ENCODE measurements around the gene RAD51AP2.
"Not testable (repeated sequence)": the region's sequence is repeated elsewhere in the genome, so short reads cannot be mapped to it uniquely, and the experiment has no call there.

RAD51AP2 gene

DNA sequence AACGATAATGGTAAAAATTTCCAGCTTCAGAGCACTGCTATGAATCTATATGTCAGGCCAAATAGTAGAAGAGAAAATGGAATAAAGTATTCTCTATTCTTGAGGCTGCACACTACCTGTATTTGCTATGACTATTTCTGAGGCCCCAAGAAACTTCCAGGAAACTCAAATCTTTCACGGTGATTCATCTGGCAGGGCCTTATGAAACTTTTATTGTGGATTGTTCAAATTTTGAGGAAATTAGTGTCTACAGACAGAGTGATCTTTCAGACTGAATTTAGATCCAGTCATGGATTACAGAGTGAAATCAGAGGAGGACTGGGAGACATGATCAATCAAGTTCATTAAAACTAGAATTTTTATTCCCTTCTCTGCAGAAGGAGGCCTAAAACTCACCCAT, 18.2 kb upstream of the RAD51AP2 start:
- DNase-seq: no peak

DNA sequence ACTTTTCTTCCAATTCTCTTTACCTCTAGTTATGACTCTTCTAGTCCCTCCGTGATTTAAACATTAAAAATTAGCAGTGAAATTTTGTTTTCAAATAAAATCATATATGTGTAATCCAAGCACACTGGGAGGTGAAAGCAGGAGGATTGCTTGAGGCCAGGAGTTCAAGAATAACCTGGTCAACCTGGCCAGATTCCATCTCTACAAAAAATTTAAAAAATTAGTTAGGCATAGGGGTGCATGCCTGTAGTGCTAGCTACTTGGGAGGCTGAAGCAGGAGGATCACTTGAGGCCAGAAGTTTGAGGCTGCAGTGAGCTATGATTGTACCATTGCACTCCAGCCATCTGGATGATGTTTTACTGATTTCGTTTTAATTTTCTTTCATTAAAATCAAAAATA, 15.3 kb upstream of the RAD51AP2 start:
- no peak for DNase-seq

DNA sequence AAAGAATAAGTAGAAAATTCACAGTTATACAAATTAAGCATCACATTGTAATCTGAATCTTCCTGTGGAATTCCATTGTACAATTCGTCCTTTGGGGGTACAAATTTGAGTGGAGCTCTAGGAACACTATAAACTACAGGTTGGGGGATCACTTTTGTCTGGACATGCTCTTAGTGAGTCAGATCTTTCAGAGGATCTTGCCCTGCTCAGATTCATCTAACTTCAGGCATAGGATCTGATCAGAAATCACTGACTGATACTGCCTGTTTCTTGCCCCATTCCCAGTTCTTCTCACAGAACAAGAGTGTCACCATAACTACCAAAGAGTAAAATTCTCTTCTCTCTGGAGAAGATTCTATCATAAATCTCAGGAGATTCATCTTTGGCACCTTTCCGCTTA, 11.5 kb upstream of the RAD51AP2 start:
- DNase-seq: no peak

DNA sequence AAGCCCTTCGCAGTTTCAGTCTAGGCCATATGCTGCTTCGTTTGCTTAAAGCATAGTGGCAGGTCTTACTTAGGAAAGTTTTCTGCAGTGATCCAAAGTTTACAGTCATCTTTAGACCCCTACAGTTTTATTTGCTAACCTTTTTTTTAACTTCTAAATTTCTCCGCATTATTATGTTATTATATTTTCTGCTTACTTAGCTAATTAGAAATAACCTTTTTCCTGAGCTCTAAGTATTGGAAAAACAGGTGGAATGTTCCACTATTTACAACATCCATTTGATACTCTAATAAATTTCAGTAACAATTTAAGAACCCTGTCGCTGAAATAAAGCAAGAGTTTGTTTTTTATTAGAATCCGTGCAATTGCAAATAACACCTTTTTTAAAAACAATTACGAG, 4.1 kb upstream of the RAD51AP2 start:
- no peak for DNase-seq

DNA sequence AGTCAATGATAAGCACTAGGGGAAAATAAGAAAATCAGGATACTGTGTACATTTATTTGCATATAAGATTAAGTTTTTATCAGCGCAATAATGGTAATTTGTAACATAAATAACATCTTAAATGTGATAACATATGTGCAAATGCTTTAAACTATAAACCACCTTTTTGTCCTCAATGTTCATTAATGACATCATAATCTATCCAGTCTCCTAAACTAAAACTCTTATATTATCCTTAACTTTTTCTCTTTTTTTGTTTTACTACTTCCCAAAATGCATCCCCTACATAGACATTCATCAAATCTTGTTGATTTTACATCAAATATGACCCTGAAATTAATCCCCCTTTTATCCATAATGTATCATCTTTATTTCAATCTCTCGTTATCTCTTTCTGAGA, 3.4 kb upstream of the RAD51AP2 start:
- DNase-seq: no peak

DNA sequence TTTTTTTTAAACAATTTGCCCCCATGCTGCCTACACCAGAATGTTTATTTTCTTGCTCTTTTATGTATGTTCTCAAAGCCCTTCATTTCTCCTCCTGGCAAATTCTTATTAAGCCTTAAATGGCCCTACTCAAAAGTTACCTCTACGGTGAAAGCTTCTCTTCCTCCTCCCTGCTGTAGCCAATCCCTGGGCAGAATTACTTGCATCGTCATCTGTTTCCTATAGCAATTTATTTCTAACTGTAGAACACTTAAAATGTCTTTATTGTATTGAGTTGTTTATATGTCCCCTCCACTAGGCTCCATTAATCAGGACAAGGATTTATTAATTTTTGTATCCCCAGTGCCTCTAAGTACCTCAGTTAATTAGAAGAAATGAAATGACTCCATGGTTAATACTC, 2.5 kb upstream of the RAD51AP2 start:
- DNase-seq: no peak

DNA sequence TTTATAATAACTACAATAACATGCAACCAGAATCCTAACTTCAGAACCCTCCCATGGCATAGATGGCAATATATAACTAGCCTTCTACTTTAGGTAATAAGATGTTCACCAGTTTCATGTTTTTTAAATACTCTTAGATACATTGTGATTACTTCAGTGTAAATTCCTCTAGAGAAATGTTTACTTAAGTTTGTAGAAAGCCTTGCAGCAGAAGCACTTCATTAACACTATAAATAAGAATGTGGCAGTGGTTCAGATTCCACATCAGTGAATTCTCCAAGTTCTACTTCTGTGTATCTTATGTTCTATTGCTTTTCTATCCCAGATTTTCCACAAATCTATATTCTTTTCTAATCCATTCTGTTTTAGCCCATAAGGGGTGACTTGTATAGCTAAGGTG, 1.2 kb upstream of the RAD51AP2 start:
- DNase-seq: no peak

DNA sequence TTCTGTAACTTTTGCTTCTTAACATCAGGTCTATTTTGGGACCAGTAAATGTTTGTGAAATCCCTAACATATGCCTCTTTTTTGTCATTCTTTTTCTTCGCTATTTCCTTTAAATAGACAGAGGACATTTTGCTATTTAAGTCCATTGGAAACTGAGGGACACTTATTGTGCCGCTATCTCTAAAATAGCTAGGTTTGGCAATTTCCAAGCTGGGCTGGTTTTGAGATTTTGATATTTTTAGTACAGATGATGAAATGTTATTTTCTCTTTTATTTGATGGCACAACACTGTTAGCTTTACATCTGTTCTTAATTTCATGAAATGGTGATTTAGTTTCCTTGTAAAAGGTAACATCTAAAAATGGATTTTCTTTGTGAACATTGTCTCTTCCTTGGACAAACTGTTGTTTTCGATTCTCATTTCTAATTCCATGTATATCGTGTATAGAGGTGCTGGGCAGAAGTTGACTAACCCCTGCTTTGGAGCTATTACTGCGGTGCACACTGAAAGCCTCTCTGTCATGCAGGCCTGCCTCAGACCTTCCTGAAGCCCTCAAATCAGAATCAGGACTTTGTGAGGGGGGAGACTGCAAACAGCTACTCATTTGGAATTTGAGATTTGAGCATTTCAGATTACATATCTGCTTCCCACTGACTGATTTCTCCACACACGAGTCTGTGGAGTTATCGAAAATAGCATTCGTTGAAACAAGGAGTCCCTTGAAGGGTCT, 594 bp downstream of the RAD51AP2 start:
- no peak for DNase-seq

DNA sequence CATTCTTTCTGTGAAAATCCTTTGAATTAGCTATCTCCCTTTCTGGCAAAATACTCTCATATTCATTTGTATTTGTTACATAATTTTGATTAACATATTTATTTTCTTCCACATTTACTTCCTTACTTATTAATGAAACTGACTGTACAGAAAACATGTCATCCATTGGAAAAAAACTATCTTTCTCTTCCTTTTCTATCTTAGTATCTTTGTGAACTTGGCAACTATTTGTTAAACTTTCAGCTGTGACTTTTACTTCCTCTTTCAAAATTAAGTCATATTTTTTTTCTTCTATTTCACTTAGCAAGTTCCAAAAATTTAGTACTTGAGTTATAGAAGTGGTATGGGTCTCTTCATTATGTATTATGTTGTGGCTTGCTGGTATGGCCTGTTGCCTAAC, 2.6 kb downstream of the RAD51AP2 start:
- no peak for DNase-seq

DNA sequence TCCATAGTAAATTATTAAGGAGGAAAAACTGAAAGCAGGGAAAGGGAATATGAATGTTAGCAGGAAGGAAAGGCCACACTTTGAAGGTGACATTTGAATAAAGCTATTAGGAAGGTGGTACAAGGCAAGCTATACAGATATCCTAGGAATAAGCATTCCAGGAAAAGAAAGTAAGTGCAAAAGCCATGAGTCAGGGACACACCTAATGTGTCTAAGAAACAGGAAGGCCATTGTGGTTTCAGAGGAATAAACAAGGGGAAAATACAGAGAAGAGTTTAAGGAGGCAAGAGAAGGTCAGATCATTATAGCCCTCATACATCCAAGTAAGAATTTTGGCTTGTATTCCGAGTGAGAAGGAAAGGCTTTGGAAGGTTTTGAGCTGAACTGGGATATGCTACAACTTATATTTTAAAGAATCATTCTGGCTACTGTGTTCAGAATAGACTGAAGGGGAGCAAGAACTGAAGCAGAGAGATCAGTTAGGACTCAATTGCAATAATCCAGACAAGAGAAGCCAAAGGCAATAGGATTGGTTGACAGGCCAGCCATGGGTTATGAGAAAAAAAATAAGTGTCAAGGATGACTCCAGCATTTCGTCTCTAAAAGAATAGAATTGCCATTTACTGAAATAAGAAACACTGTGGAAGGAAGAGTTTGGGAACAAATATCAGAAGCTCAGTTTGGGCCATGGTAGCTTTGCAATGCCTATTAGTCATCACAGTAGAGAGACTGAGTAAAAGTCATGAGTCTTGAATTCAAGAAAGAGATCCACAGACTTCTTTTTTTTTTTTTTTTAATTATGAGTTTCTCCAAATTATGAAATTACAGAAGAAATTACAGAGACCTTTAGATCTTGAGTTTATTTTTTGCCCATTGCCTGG, 11.3 kb downstream of the RAD51AP2 start:
- DNase-seq: no peak

DNA sequence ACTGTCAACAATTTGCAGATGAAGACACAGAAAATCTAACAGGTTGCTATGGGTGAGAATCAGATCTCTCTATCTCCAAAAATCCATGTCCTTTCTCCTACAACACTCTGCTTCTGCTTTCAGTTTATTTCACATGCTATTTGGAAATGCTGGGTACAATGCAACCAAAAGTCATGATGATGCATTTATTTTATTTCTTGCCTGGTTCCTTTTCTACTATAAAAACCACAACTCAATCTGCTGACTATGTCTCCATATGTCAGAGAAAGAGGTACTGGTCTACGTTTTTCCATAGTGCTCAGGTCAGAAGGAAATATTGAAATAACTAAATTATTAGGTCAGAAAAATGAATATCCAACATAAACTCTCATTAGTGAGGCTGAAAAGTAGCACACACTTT, 20.5 kb downstream of the RAD51AP2 start:
- DNase-seq: no peak

DNA sequence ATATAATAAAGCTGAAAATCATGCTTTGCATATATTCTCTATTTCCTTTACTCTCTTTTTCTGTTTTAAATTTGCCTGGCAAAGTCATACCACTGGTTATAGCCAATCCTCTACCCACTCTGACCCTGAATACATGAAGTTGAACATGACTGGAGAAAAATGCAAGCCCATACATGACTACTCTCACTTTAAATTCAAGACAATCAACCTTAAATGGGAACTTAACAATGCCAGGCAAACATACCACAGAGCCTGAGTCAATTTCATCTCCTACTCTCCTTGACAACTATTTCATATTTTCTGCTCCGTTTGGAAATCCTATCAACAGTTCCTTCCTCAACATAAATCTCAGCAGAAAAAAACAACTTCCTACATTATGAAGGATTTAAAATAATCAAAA, 22.6 kb downstream of the RAD51AP2 start:
- DNase-seq: no peak

DNA sequence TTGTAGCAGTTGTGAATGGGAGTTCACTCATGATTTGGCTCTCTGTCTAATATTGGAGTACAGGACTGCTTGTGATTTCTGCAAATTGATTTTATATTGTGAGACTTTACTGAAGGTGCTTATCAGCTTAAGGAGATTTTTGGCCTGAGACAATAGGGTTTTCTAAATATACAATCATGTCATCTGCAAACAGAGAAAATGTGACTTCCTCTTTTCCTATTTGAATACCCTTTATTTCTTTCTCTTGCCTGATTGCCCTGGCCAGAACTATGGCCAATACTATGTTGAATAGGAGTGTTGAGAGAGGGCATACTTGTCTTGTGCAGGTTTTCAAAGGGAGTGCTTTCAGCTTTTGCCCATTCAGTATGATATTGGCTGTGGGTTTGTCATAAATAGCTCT, 28.1 kb downstream of the RAD51AP2 start:
- DNase-seq: not testable (repeated sequence)

DNA sequence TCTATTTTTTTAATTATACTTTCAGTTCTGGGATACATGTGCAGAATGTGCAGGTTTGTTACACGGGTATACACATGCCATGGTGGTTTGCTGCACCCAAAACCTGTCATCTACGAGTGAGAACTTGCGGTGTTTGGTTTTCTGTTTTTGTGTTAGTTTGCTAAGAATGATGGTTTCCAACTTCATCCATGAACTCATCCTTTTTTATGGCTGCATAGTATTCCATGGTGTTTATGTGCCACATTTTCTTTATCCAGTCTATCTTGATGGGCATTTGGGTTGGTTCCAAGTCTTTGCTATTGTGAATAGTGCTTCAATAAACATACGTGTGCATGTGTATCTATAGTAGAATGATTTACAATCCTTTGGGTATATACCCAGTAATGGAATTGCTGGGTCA, 29.6 kb downstream of the RAD51AP2 start:
- not testable (repeated sequence) for DNase-seq

DNA sequence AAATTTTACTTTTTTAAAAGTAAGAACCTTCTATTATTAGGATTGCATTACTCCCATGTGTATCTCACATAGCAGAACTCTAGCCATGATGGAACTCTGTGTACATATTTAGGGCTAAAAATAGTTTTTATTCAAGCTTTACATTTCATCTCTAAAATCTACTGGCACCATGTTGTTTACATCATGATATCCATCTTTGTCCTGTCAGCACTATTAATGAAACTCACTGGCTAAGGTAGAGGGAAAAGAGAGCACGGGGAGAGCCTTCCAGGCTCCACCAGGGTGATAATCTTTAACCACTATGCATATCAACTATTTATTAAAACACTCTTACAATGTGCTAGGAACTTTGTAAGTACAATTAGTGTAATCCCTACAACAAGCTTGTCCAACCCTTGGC, 34.7 kb downstream of the RAD51AP2 start:
- no peak for DNase-seq

DNA sequence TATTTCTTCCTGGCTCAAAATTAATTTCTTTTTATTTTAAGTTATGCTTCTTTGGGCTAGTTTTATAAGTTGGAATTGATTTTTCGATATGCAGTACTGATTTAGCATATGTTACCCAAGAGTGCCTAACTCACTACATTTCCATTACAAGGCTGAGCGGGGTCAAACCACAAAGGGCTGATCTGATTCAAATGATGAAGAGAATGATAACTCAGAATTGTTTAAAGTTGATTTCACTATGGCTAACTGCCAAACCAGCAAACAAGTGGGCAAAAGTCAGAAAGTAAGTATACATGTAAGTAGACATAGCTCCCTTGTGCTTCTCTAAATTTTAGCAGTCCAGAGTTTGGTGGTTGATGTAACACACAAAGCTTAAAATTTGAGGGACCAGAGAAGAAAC, 35.6 kb downstream of the RAD51AP2 start:
- no peak for DNase-seq

DNA sequence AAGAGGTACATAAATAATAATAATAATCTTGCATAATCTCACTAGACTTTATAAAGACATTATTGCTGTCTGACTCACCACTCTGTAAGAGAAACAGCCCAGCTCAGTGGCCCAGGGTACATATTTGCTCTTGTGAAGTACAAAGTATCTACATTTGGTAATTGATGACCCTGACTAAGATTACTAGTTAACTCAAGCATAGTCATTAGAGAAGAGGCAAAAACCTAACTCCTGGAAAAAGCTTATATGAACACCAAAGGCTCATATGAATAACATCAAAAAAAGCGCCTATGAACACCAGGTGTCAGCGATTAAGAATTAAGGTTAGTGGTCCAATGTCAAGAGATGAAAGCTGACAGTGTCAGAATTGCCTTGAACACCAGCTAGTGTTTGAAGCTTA, 38.4 kb downstream of the RAD51AP2 start:
- DNase-seq: no peak

DNA sequence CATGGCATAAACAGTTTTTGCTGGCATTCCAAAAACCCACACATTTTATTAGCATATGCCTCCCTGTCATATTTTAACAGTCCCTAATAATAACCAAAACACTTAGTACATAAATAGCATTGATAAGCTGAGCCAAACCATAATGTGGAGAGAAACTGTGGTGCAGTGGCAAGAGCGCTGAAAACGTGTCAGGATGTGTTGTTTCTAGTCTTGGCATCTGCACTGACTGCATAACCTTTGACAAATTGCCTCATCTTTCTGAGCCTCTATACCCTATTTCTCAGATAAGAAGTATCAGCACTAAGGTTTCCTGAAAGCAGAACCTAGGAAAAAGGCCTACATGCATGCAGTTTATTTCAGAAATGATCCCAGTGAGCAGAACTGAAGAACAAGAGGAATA, 41.4 kb downstream of the RAD51AP2 start:
- no peak for DNase-seq

DNA sequence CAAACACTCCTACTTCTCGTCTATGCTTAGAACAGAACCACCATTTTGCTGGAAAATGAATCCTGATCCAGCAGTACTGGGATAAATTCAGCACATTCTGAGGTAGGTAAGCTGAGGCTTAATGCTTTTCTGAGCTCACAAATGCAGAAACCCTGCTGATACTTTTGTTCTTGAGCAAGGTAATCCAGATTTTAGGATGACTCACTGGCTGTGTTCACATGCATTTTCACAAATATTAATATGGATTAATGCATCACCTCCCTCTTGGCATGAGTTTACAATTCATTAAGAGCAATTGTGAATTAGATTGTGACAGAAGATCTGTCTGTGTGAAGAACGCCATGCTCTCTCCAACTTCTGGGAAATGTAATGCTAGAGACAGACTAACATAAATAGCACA, 42.2 kb downstream of the RAD51AP2 start:
- no peak for DNase-seq

DNA sequence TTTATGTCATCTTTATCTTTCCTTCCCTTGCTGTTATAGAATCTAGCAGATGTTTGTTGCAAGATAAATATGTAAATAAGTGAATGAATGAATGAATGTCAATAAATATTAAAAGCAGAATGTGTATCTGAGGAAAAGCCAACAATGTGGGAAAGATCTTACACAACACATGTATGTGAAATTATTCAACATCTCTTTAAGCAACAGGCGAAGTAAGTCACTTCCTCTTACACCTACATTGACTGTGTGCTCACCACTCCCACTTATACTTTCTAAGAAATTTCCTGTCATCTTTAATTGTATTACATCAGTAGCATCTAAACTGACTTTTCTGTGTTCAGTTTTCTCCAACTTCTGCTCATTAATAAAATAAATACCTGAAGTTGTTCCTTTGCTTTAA, 43.0 kb downstream of the RAD51AP2 start:
- DNase-seq: no peak

DNA sequence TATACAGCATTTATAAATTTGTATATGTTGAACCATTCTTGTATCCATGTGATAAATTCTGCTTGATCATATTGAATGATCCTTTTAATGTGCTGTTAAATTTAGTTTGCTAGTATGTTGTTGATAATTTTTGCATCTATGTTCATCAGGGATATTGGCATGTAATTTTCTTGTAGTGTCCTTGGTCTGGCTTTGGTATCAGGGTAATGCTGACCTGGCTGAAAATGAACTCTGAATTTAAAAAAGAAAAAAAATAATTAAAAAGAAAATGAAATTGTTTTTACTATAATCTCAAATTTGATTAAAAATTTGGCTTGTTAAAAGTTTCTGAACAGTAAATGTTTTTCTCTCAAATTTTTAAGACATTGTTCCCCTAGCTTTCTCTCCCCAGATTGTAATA, 46.3 kb downstream of the RAD51AP2 start:
- no peak for DNase-seq

DNA sequence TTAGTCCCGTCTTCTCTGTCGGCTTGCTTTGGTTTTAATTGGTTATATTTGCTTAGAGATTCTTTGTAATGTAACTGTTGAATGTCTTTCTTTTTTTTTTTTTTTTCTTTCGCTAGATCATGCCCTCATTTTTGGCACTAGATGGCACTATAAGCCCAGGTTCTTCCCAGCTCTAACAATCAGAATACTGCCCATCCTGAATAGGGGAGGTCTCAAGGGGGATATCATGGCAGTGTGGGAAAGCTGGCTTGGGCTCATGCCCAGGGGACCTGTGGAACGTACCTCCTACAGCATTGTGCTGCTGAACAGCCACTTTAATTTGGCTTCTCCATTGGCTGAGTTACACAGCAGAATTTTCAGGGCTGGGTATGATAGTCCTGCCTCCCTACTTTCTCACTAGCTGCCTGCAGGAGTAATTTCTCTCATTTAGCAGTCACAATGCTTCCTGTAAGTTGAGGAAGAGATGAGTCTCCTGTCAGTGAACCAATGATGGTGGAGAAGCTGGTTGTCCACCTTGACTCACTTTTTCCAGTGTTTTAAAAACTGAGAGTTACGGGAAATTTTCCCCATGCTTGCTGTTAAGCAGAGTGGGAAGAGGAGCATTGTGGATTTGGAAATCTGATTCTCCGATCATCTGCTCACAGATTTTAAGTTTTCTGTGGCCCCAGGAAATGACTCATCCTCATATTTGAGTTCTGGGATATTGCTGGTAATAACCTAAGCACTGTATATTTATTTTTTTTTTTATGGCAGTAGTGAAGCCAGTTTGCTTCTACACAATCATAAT, 47.2 kb downstream of the RAD51AP2 start:
- peak; percentile 25 to 52 for DNase-seq

DNA sequence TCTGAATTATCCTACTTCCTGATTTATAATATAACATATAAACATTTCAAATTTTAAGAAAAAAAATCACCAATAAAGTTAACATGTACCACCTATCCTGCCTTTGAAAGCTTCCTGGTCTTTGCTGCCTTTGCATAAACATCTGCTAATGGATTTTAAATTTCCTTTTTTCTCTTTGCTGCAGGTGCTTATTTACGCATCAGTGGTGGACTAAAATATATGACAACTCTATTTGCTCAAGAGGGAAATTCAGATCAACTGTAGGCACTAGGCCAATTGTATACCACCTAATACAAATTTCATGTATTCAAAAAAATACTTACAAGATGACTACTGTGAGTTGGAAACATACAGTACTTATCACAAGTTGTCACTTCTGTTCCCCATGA, 57.2 kb downstream of the RAD51AP2 start:
- peak; percentile 26 to 69 for DNase-seq

All from NCI-H526 (cell line).